ENCODE measurements around the gene LEF1. TPM values are rescaled to one million over a fixed set of nuclear protein-coding genes. Genes with fewer than 3 reads are reported as not detected.

LEF1 gene
- polyA plus RNA-seq: 1.1 to 1.5 TPM (median 1.5 TPM) in 3 replicates
- polyA plus RNA-seq (2011; ENCODE audit: low read depth): not detected
- 1.4 and 1.8 TPM in 2 replicates for polyA plus RNA-seq (2011; cell fraction: cytosol; rRNA removed)
- polyA plus RNA-seq (2011; cell fraction: nucleus; rRNA removed): 2.4 and 2.8 TPM in 2 replicates
- polyA plus RNA-seq (2012; ENCODE audit: low replicate concordance): 0.18 and 0.81 TPM in 2 replicates
- 2.2 to 3.8 TPM (median 2.3 TPM) in 3 replicates for polyA minus RNA-seq
- 1.3 TPM for polyA minus RNA-seq (2011; cell fraction: cytosol; rRNA and poly(A)+ RNA removed)
- polyA minus RNA-seq (2011; cell fraction: nucleus; rRNA and poly(A)+ RNA removed): 1.8 and 3.5 TPM in 2 replicates

GRCh38 chr4:108168671-108169523, at the start of gene LEF1:
Gene LEF1 (minus strand): TSS chr4:108168932. CDS start chr4:108167767, 1,165 bp downstream.
- TF ChIP-seq EZH2 (IDR thresholded peaks at IDR 0.05; ENCODE audit: low read length) (no peak), CTCF (optimal IDR thresholded peaks at IDR 0.05 in 1 of 3, IDR thresholded peaks at IDR 0.05 in 1 of 3, conservative IDR thresholded peaks at IDR 0.05 in 1 of 3; ENCODE audit: extremely low read depth in 1 of 3, insufficient read depth in 2 of 3, low read length in 3 of 3) (no peak)
- DNase-seq (ENCODE audit: low read depth, low spot score) (no peak), FAIRE-seq (no peak)
- Histone ChIP-seq H3K4me3 (ENCODE audit: control insufficient read depth in 2 of 3, extremely low read depth in 1 of 3, insufficient read depth in 2 of 3, low read depth in 1 of 3, low read length in 3 of 3) (peak within 1 kb of the TSS; percentile 33 to 74 (median 66)), H4K20me1 (ENCODE audit: control insufficient read depth, extremely low read depth, insufficient read depth, low read length) (no peaks in the 10 kb centered on the region), H3K9ac (ENCODE audit: control insufficient read depth, extremely low read depth, insufficient read depth, low read length) (no peak within 1 kb of the TSS), H3K27me3 (ENCODE audit: control insufficient read depth, extremely low read depth, insufficient read depth, low read length) (peaks cover 88% of the 10 kb centered on the region), H3K9me1 (ENCODE audit: control insufficient read depth, extremely low read depth, insufficient read depth, low read length) (no peaks in the 10 kb centered on the region), H3K79me2 (ENCODE audit: control insufficient read depth, insufficient read depth, low read length) (no peaks in the 10 kb centered on the region), H3K36me3 (ENCODE audit: control insufficient read depth in 2 of 2, extremely low read depth in 1 of 2, insufficient read depth in 2 of 2, low read length in 2 of 2) (no peaks in the 10 kb centered on the region), H3K4me1 (ENCODE audit: control insufficient read depth, extremely low read depth, insufficient read depth, low read length) (peaks cover 3% of the 10 kb centered on the region), H3K9me3 (ENCODE audit: control insufficient read depth, low read depth, low read length) (no peaks in the 10 kb centered on the region), H2AFZ (ENCODE audit: control insufficient read depth, low read length) (peak within 1 kb of the TSS; percentile 60), H3K4me2 (ENCODE audit: control insufficient read depth, extremely low read depth, insufficient read depth, low read depth, low read length) (peak within 1 kb of the TSS; percentile 76), H3K27ac (ENCODE audit: control insufficient read depth, insufficient read depth, low read length) (no peak within 1 kb of the TSS)
- dilution Hi-C loops (cut with MboI; ENCODE audit: extremely low pct_ligation_motif_present, low sequenced_read_pairs): no loop called here

- no peak overlapping the region for H3K4me3 ChIP-seq (ENCODE audit: control insufficient read depth in 2 of 3, extremely low read depth in 1 of 3, insufficient read depth in 2 of 3, low read depth in 1 of 3, low read length in 3 of 3)
- H3K36me3 ChIP-seq (ENCODE audit: control insufficient read depth in 2 of 2, extremely low read depth in 1 of 2, insufficient read depth in 2 of 2, low read length in 2 of 2): no peaks in the 10 kb centered on the region
- H3K9ac ChIP-seq (ENCODE audit: control insufficient read depth, extremely low read depth, insufficient read depth, low read length): no peak overlapping the region
- H3K27ac ChIP-seq (ENCODE audit: control insufficient read depth, insufficient read depth, low read length): no peak overlapping the region
- H3K4me2 ChIP-seq (ENCODE audit: control insufficient read depth, extremely low read depth, insufficient read depth, low read depth, low read length): no peak overlapping the region
- no peaks in the 10 kb centered on the region for H4K20me1 ChIP-seq (ENCODE audit: control insufficient read depth, extremely low read depth, insufficient read depth, low read length)
- H3K27me3 ChIP-seq (ENCODE audit: control insufficient read depth, extremely low read depth, insufficient read depth, low read length): no peaks in the 10 kb centered on the region
- FAIRE-seq: no peak
- H3K79me2 ChIP-seq (ENCODE audit: control insufficient read depth, insufficient read depth, low read length): no peaks in the 10 kb centered on the region
- no peak for TF ChIP-seq EZH2 (IDR thresholded peaks at IDR 0.05; ENCODE audit: low read length)
- TF ChIP-seq CTCF (optimal IDR thresholded peaks at IDR 0.05 in 1 of 3, IDR thresholded peaks at IDR 0.05 in 1 of 3, conservative IDR thresholded peaks at IDR 0.05 in 1 of 3; ENCODE audit: extremely low read depth in 1 of 3, insufficient read depth in 2 of 3, low read length in 3 of 3): no peak
- H3K9me3 ChIP-seq (ENCODE audit: control insufficient read depth, low read depth, low read length): no peaks in the 10 kb centered on the region
- no peak for DNase-seq (ENCODE audit: low read depth, low spot score)
- no peaks in the 10 kb centered on the region for H3K9me1 ChIP-seq (ENCODE audit: control insufficient read depth, extremely low read depth, insufficient read depth, low read length)
- no peaks in the 10 kb centered on the region for H3K4me1 ChIP-seq (ENCODE audit: control insufficient read depth, extremely low read depth, insufficient read depth, low read length)
- H2AFZ ChIP-seq (ENCODE audit: control insufficient read depth, low read length): no peak overlapping the region
- dilution Hi-C loops (cut with MboI; ENCODE audit: extremely low pct_ligation_motif_present, low sequenced_read_pairs): no loop called here
Measured at GRCh38 chr4:108216510-108216909, 47.8 kb upstream of the LEF1 start.
